Caco-2 (cell line): ENCODE results near the gene CAPN13. TPM values are rescaled to one million over a fixed set of nuclear protein-coding genes. Genes with fewer than 3 reads are reported as not detected.

Experiments used
- BruUV-seq: library from RNA; stranded (reverse); fragments of 400-500 nt; replicated peaks from 2 replicates; lab custom pipeline; 2021; lab: Mats Ljungman, UMichigan
- CTCF ChIA-PET: fragments of 300-600 bp; sonication (Branson Sonifier 250); formaldehyde crosslinking; loops from one replicate; lab custom pipeline; 2022; ENCODE audit warnings: antibody characterized with exemption; lab: Charles Lee
- POLR2A ChIA-PET: fragments of 300-600 bp; sonication (Branson Sonifier 250); formaldehyde crosslinking; loops from one replicate; lab custom pipeline; 2022; ENCODE audit warnings: antibody characterized with exemption; lab: Charles Lee
- DNase-seq, 2 experiments: peaks; one replicate each; pipeline versions ENCODE4 v3.0.0 to v3.0.0-alpha.2; 2020 to 2022
- H3K27me3 ChIP-seq: replicated peaks from 2 replicates; pipeline ENCODE4 v1.6.0; 2011; ENCODE audit warnings: low read length; ENCODE audit not compliant: control insufficient read depth, insufficient read depth
- H3K36me3 ChIP-seq: 2 replicates; pipeline ENCODE4 v1.5.1; 2011; ENCODE audit warnings: low read length; ENCODE audit not compliant: control insufficient read depth, insufficient read depth
- H3K4me1 ChIP-seq: fragments of 250-450 bp; sonication (Bioruptor Pico); 2 replicates; pipeline ENCODE4 v1.5.1; 2020; ENCODE audit warnings: mild to moderate bottlenecking
- H3K4me3 ChIP-seq: 2 replicates; pipeline ENCODE4 v1.5.1; 2011; ENCODE audit warnings: low read depth, mild to moderate bottlenecking, control low read depth, low read length
- H3K9me3 ChIP-seq: fragments of 250-450 bp; sonication (Bioruptor Pico); 2 replicates; pipeline ENCODE4 v1.5.1; 2020; ENCODE audit warnings: mild to moderate bottlenecking, moderate library complexity
- H3K27ac Mint-ChIP-seq: one replicate; pipeline ENCODE4 v1.8.0; 2022; ENCODE audit warnings: mixed read lengths; ENCODE audit not compliant: unreplicated experiment
- H3K27me3 Mint-ChIP-seq: one replicate; pipeline ENCODE4 v1.8.0; 2022; ENCODE audit warnings: mixed read lengths; ENCODE audit not compliant: insufficient read depth, unreplicated experiment
- H3K36me3 Mint-ChIP-seq: one replicate; pipeline ENCODE4 v1.8.0; 2022; ENCODE audit warnings: mild to moderate bottlenecking, mixed read lengths; ENCODE audit not compliant: insufficient read depth, unreplicated experiment
- H3K4me1 Mint-ChIP-seq: one replicate; pipeline ENCODE4 v1.8.0; 2022; ENCODE audit warnings: low read depth, mixed read lengths; ENCODE audit not compliant: unreplicated experiment
- H3K4me3 Mint-ChIP-seq: one replicate; pipeline ENCODE4 v1.8.0; 2022; ENCODE audit warnings: mild to moderate bottlenecking, moderate library complexity, mixed read lengths; ENCODE audit not compliant: unreplicated experiment
- H3K9me3 Mint-ChIP-seq: one replicate; pipeline ENCODE4 v1.8.0; 2022; ENCODE audit warnings: mixed read lengths; ENCODE audit not compliant: unreplicated experiment
- intact Hi-C: fragments of 100-400 bp; cut with micrococcal nuclease; formaldehyde crosslinking; loops from one replicate; pipeline ENCODE4 v1.10.0; 2022; ENCODE audit not compliant: unreplicated experiment
- total RNA-seq: library from RNA; stranded (reverse); gene quantifications from 2 replicates; pipeline ENCODE4 v1.2.3, GENCODE V29; 2022
- TF ChIP-seq, protein P1 (sequence below), 2 experiments: fragments of 200-600 bp in 1 of 2; IDR thresholded peaks; 1 replicate in 1 of 2; 2 replicates in 1 of 2; pipeline versions ENCODE4 v1.5.1 to v1.8.0; 2011 to 2022; ENCODE audit warnings: antibody characterized with exemption in 1 of 2, control low read depth in 1 of 2, inconsistent platforms in 1 of 2, low read depth in 1 of 2, low read length in 1 of 2, mild to moderate bottlenecking in 1 of 2, moderate library complexity in 1 of 2; ENCODE audit not compliant: insufficient read depth in 1 of 2, severe bottlenecking in 1 of 2, unreplicated experiment in 1 of 2

Gene CAPN13
- total RNA-seq, 1 experiment from 2014 or later, result 2.1 TPM

DNA sequence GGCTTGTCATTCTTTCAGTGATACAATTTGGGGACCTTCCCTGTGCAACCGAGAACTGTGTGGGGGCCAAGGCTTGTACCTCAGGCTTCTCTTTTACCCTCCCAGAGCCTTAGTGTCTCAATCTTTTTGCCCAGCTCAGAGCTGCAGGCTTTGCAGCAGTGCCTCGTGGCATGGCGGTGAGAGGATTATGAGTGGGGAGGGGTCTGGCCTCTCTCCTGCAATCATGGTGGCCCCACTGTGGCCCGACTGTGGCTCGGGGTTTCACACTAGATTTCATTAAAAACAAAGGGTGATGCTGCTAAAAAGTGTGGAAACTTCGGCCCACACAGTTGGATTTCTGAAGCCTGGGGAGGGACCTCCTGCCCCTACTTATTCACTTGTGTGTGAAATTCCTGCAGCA, 75.5 kb downstream of the CAPN13 start:
- H3K4me3 ChIP-seq, result no peak overlapping the region
- H3K27me3 ChIP-seq, result no peaks in the 10 kb centered on the region; the same call in 1 of the 2 replicates
- no TSS peak for BruUV-seq
- ChIA-PET CTCF (no interaction called here), POLR2A (no interaction called here)
- intact Hi-C loops, result no loop called here
- H3K4me1 Mint-ChIP-seq, result no peaks in the 10 kb centered on the region
- no peaks in the 10 kb centered on the region for H3K9me3 Mint-ChIP-seq
- no peaks in the 10 kb centered on the region for H3K4me1 ChIP-seq
- H3K36me3 Mint-ChIP-seq, result no peaks in the 10 kb centered on the region
- TF ChIP-seq, protein P1, sequence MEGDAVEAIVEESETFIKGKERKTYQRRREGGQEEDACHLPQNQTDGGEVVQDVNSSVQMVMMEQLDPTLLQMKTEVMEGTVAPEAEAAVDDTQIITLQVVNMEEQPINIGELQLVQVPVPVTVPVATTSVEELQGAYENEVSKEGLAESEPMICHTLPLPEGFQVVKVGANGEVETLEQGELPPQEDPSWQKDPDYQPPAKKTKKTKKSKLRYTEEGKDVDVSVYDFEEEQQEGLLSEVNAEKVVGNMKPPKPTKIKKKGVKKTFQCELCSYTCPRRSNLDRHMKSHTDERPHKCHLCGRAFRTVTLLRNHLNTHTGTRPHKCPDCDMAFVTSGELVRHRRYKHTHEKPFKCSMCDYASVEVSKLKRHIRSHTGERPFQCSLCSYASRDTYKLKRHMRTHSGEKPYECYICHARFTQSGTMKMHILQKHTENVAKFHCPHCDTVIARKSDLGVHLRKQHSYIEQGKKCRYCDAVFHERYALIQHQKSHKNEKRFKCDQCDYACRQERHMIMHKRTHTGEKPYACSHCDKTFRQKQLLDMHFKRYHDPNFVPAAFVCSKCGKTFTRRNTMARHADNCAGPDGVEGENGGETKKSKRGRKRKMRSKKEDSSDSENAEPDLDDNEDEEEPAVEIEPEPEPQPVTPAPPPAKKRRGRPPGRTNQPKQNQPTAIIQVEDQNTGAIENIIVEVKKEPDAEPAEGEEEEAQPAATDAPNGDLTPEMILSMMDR (IDR thresholded peaks at IDR 0.05; ENCODE audit: insufficient read depth in 1 of 2, low read depth in 1 of 2, low read length in 1 of 2, severe bottlenecking in 1 of 2, unreplicated experiment in 1 of 2), result no peak
- H3K36me3 ChIP-seq, result no peaks in the 10 kb centered on the region
- no peak for DNase-seq
- no peak overlapping the region for H3K27ac Mint-ChIP-seq
- H3K9me3 ChIP-seq, result no peaks in the 10 kb centered on the region
- H3K4me3 Mint-ChIP-seq, result no peak overlapping the region
- peaks cover 6% of the 10 kb centered on the region for H3K27me3 Mint-ChIP-seq

DNA sequence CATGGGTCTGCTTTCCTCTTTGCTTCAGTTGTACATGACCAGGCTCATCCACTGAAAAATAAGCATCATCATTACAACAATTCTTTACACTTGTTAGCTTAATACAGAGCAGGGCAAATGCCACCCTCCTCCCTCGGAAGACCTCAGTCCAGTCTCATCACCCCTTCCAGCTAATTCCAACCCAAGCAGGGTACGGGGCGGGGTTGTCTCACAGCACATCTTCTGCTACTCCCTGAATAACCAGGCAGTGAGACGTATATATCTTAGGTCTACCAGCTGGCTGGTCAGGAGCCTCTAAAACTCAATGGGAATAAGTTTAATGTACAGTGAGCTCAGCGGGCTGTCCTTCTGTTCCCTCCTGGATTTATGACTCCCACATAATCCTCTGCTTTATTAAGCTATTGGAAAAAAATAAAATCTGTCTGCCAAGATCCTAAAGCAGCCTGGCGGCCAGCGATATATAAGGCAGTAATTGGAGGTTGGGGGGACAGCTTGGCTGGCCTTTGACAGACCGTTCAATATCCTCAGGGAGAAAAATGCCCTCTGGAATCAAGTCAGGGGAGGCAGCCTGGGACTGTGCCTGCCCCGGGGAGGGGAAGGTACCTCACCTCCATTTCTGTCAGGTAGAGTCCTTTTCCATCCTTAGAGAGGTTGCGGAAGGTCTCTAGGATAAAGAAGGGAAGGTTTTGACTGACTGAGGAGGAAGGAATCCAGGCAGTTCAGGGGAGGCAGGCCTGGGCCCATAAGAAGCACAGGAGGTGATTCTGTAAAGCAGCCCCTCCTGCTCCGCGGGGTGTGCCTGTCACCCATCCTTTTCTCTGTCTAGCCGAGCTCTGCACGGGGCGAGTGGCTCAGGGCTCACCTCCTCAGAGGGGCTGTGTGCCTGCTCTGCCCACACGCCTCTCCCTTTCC, 76.3 kb downstream of the CAPN13 start:
- H3K4me1 ChIP-seq, result no peaks in the 10 kb centered on the region
- Mint-ChIP-seq H3K27ac (no peak overlapping the region), H3K9me3 (no peaks in the 10 kb centered on the region), H3K4me1 (no peaks in the 10 kb centered on the region), H3K27me3 (peaks cover 6% of the 10 kb centered on the region), H3K4me3 (no peak overlapping the region), H3K36me3 (no peaks in the 10 kb centered on the region)
- TF ChIP-seq, protein P1 (IDR thresholded peaks at IDR 0.05; ENCODE audit: insufficient read depth in 1 of 2, low read depth in 1 of 2, low read length in 1 of 2, severe bottlenecking in 1 of 2, unreplicated experiment in 1 of 2), result no peak
- H3K36me3 ChIP-seq, result no peaks in the 10 kb centered on the region
- DNase-seq, result no peak
- no peaks in the 10 kb centered on the region for H3K9me3 ChIP-seq
- POLR2A ChIA-PET, result no interaction called here
- no peaks in the 10 kb centered on the region; the same call in 1 of the 2 replicates for H3K27me3 ChIP-seq
- no TSS peak for BruUV-seq
- no peak overlapping the region for H3K4me3 ChIP-seq
- intact Hi-C loops, result no loop called here
- CTCF ChIA-PET, result interaction anchor here (1.1 kb wide), 1 partner anchor 19 kb away, joined by 3 read pairs; no protein-coding TSS in a partner anchor

DNA sequence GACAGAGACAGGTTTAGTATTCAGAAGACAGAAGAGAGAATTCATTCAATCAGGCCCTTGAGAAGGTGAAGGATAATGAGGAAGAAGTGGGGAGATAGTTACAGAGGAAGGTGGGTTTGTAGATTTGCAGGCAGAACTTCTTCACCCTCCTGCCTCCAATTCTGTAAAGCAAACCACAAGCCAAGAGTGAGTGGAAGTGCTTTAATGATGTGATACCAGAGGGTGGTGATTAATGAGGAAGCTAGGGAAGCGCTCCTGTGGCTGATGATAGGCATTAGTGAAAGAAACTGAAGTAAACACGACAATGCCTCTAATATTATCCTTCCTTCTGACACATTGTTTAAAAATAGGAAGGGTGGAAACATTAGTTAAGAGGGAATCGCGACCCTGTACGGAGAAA, 78.2 kb downstream of the CAPN13 start:
- CTCF ChIA-PET, result no interaction called here

More for the DNA sequence above, 78.2 kb downstream of the CAPN13 start:
- H3K9me3 ChIP-seq, result no peaks in the 10 kb centered on the region
- no peaks in the 10 kb centered on the region for H3K4me1 ChIP-seq
- H3K27ac Mint-ChIP-seq, result no peak overlapping the region
- no TSS peak for BruUV-seq
- H3K9me3 Mint-ChIP-seq, result no peaks in the 10 kb centered on the region
- H3K36me3 ChIP-seq, result no peaks in the 10 kb centered on the region
- no peak overlapping the region for H3K4me3 Mint-ChIP-seq
- no peaks in the 10 kb centered on the region; the same call in none of the 2 replicates for H3K27me3 ChIP-seq
- POLR2A ChIA-PET, result no interaction called here
- peaks cover 14% of the 10 kb centered on the region for H3K27me3 Mint-ChIP-seq
- intact Hi-C loops, result no loop called here
- no peaks in the 10 kb centered on the region for H3K36me3 Mint-ChIP-seq
- TF ChIP-seq, protein P1 (IDR thresholded peaks at IDR 0.05; ENCODE audit: insufficient read depth in 1 of 2, low read depth in 1 of 2, low read length in 1 of 2, severe bottlenecking in 1 of 2, unreplicated experiment in 1 of 2), result no peak
- no peak for DNase-seq
- no peaks in the 10 kb centered on the region for H3K4me1 Mint-ChIP-seq
- no peak overlapping the region for H3K4me3 ChIP-seq
